Mesendoderm (in vitro differentiated cells): ENCODE results near the gene CCL19.

Experiments used
- DNase-seq: peaks from one replicate; pipeline ENCODE4 v3.0.0; 2013
- H2AK5ac ChIP-seq: 2 replicates; pipeline ENCODE4 v1.6.1; 2013; ENCODE audit warnings: low read length, inconsistent platforms
- H2BK120ac ChIP-seq: 2 replicates; pipeline ENCODE4 v1.6.1; 2013; ENCODE audit warnings: low read depth, mild to moderate bottlenecking, low read length, moderate library complexity, mixed read lengths
- H2BK15ac ChIP-seq: replicated peaks from 2 replicates; pipeline ENCODE4 v1.6.1; 2013; ENCODE audit warnings: low read depth, mild to moderate bottlenecking, moderate library complexity
- H2BK5ac ChIP-seq: 2 replicates; pipeline ENCODE4 v1.6.1; 2013; ENCODE audit warnings: low read length, inconsistent platforms
- H3K18ac ChIP-seq: 2 replicates; pipeline ENCODE4 v1.6.1; 2013; ENCODE audit warnings: mild to moderate bottlenecking, low read length, mixed read lengths
- H3K23ac ChIP-seq: one replicate; pipeline ENCODE4 v1.6.1; 2013; ENCODE audit warnings: low read length
- H3K27ac ChIP-seq: 2 replicates; pipeline ENCODE4 v1.5.1; 2013; ENCODE audit warnings: low read depth, mild to moderate bottlenecking, inconsistent platforms, low read length, moderate library complexity
- H3K27me3 ChIP-seq: 2 replicates; pipeline ENCODE4 v1.6.1; 2013; ENCODE audit warnings: low read length, control low read depth, mild to moderate bottlenecking, inconsistent platforms; ENCODE audit not compliant: insufficient read depth, poor library complexity
- H3K36me3 ChIP-seq: 2 replicates; pipeline ENCODE4 v1.6.1; 2013; ENCODE audit warnings: low read length, inconsistent platforms; ENCODE audit not compliant: control insufficient read depth, insufficient read depth
- H3K4ac ChIP-seq: one replicate; pipeline ENCODE4 v1.6.1; 2013; ENCODE audit warnings: low read depth, mild to moderate bottlenecking, low read length, moderate library complexity
- H3K4me1 ChIP-seq: 2 replicates; pipeline ENCODE4 v1.6.1; 2013; ENCODE audit warnings: low read depth, low read length, inconsistent platforms; ENCODE audit not compliant: control insufficient read depth
- H3K4me2 ChIP-seq: 2 replicates; pipeline ENCODE4 v1.6.1; 2013; ENCODE audit warnings: low read length
- H3K4me3 ChIP-seq: 2 replicates; pipeline ENCODE4 v1.5.1; 2013; ENCODE audit warnings: mild to moderate bottlenecking, low read length
- H3K56ac ChIP-seq: one replicate; pipeline ENCODE4 v1.6.1; 2013; ENCODE audit warnings: low read length
- H3K79me1 ChIP-seq: 2 replicates; pipeline ENCODE4 v1.6.1; 2013; ENCODE audit warnings: low read length, inconsistent platforms
- H3K79me2 ChIP-seq: 2 replicates; pipeline ENCODE4 v1.6.1; 2013; ENCODE audit warnings: mild to moderate bottlenecking, low read length; ENCODE audit not compliant: control insufficient read depth, insufficient read depth
- H3K9ac ChIP-seq: 2 replicates; pipeline ENCODE4 v1.6.1; 2013; ENCODE audit warnings: low read length, inconsistent platforms
- H4K5ac ChIP-seq: one replicate; pipeline ENCODE4 v1.6.1; 2013; ENCODE audit warnings: low read length
- H4K8ac ChIP-seq: one replicate; pipeline ENCODE4 v1.6.1; 2013; ENCODE audit warnings: low read depth, mild to moderate bottlenecking, control low read depth, low read length, moderate library complexity
- WGBS: extraction: QIAGEN DNeasy Blood & Tissue Kit; methylation state at CpG from one replicate; pipeline ENCODE4 v1.1.7; 2013; ENCODE audit warnings: low lambda C conversion rate, missing lambda C conversion rate; ENCODE audit not compliant: insufficient coverage; ENCODE audit errors: extremely low coverage; 5-methylcytosine and 5-hydroxymethylcytosine counted together

Gene CCL19

GRCh38 chr9:34651876-34652601 lies 39.0 kb downstream of the CCL19 start, which contains the start of gene IL11RA:
Gene IL11RA (plus strand): TSS chr9:34652185. CDS start chr9:34655218, 3,033 bp downstream.
- peak within 1 kb of the TSS; percentile 79 for H3K4me2 ChIP-seq
- WGBS: no CpG with 5 or more reads among the region's 24 CpGs
- no peak within 1 kb of the TSS for H2BK15ac ChIP-seq
- H3K23ac ChIP-seq: peak within 1 kb of the TSS; percentile 67
- peak within 1 kb of the TSS; percentile 20 for H3K18ac ChIP-seq
- H3K36me3 ChIP-seq: no peaks in the 10 kb centered on the region
- no peak within 1 kb of the TSS for H4K8ac ChIP-seq
- H3K56ac ChIP-seq: peak within 1 kb of the TSS; percentile 96
- peaks cover 33% of the 10 kb centered on the region for H3K4me1 ChIP-seq
- DNase-seq: peak; percentile 98
- H2AK5ac ChIP-seq: peak within 1 kb of the TSS; percentile 68
- no peaks in the 10 kb centered on the region for H3K27me3 ChIP-seq
- H3K9ac ChIP-seq: peak within 1 kb of the TSS; percentile 93
- no peak within 1 kb of the TSS for H2BK120ac ChIP-seq
- H2BK5ac ChIP-seq: peak within 1 kb of the TSS; percentile 88
- peaks cover 5% of the 10 kb centered on the region for H3K79me2 ChIP-seq
- H3K79me1 ChIP-seq: peaks cover 14% of the 10 kb centered on the region
- peak within 1 kb of the TSS; percentile 51 for H3K4me3 ChIP-seq
- H4K5ac ChIP-seq: no peak within 1 kb of the TSS
- no peak within 1 kb of the TSS for H3K27ac ChIP-seq
- no peak within 1 kb of the TSS for H3K4ac ChIP-seq

GRCh38 chr9:34651321-34651720 lies 39.8 kb downstream of the CCL19 start:
- no peak for DNase-seq
- no peak overlapping the region for H2BK15ac ChIP-seq
- peak overlapping the region; percentile 76 for H3K4me2 ChIP-seq
- no peak overlapping the region for H4K8ac ChIP-seq
- H3K9ac ChIP-seq: peak overlapping the region; percentile 93
- H2AK5ac ChIP-seq: no peak overlapping the region
- H3K18ac ChIP-seq: peak overlapping the region; percentile 20
- H3K4me1 ChIP-seq: peaks cover 33% of the 10 kb centered on the region
- WGBS: no CpG with 5 or more reads among the region's 4 CpGs
- peaks cover 14% of the 10 kb centered on the region for H3K79me1 ChIP-seq
- H3K36me3 ChIP-seq: no peaks in the 10 kb centered on the region
- peak overlapping the region; percentile 51 for H3K4me3 ChIP-seq
- no peak overlapping the region for H3K4ac ChIP-seq
- peaks cover 5% of the 10 kb centered on the region for H3K79me2 ChIP-seq
- H3K27me3 ChIP-seq: no peaks in the 10 kb centered on the region
- no peak overlapping the region for H2BK5ac ChIP-seq
- no peak overlapping the region for H2BK120ac ChIP-seq
- no peak overlapping the region for H4K5ac ChIP-seq
- H3K23ac ChIP-seq: no peak overlapping the region
- peak overlapping the region; percentile 96 for H3K56ac ChIP-seq
- H3K27ac ChIP-seq: no peak overlapping the region

- no CpG with 5 or more reads among the region's 5 CpGs for WGBS
- H2BK15ac ChIP-seq: no peak overlapping the region
- H3K9ac ChIP-seq: no peak overlapping the region
- peaks cover 5% of the 10 kb centered on the region for H3K79me2 ChIP-seq
- H3K4me3 ChIP-seq: no peak overlapping the region
- no peak overlapping the region for H4K8ac ChIP-seq
- H3K27me3 ChIP-seq: no peaks in the 10 kb centered on the region
- no peak overlapping the region for H2AK5ac ChIP-seq
- no peak overlapping the region for H3K23ac ChIP-seq
- no peak overlapping the region for H2BK120ac ChIP-seq
- no peak overlapping the region for H4K5ac ChIP-seq
- H3K36me3 ChIP-seq: no peaks in the 10 kb centered on the region
- no peak overlapping the region for H2BK5ac ChIP-seq
- H3K4me2 ChIP-seq: no peak overlapping the region
- no peak for DNase-seq
- peaks cover 14% of the 10 kb centered on the region for H3K79me1 ChIP-seq
- H3K27ac ChIP-seq: no peak overlapping the region
- H3K56ac ChIP-seq: no peak overlapping the region
- H3K4me1 ChIP-seq: peaks cover 34% of the 10 kb centered on the region
- no peak overlapping the region for H3K18ac ChIP-seq
- H3K4ac ChIP-seq: no peak overlapping the region
These were observed 40.3 kb downstream of the CCL19 start for GRCh38 chr9:34650816-34651215.

GRCh38 chr9:34648673-34649072 lies 42.4 kb downstream of the CCL19 start:
- Histone ChIP-seq H3K79me1 (peaks cover 14% of the 10 kb centered on the region), H3K36me3 (no peaks in the 10 kb centered on the region), H3K4ac (no peak overlapping the region), H4K5ac (no peak overlapping the region), H3K4me1 (peaks cover 24% of the 10 kb centered on the region), H3K4me2 (no peak overlapping the region), H3K56ac (no peak overlapping the region), H3K9ac (no peak overlapping the region), H2BK15ac (no peak overlapping the region), H2AK5ac (no peak overlapping the region), H3K27me3 (no peaks in the 10 kb centered on the region), H3K27ac (no peak overlapping the region), H2BK5ac (no peak overlapping the region), H3K18ac (no peak overlapping the region), H2BK120ac (no peak overlapping the region), H3K79me2 (peaks cover 5% of the 10 kb centered on the region), H3K4me3 (no peak overlapping the region), H4K8ac (no peak overlapping the region), H3K23ac (no peak overlapping the region)
- no peak for DNase-seq
- no CpG with 5 or more reads among the region's 8 CpGs for WGBS

- no peak overlapping the region for H2BK15ac ChIP-seq
- no peak overlapping the region for H3K23ac ChIP-seq
- H3K79me1 ChIP-seq: peaks cover 14% of the 10 kb centered on the region
- no peak overlapping the region for H4K8ac ChIP-seq
- DNase-seq: no peak
- peak overlapping the region; percentile 95 for H3K56ac ChIP-seq
- H3K36me3 ChIP-seq: no peaks in the 10 kb centered on the region
- H3K18ac ChIP-seq: no peak overlapping the region
- H3K4me3 ChIP-seq: no peak overlapping the region
- WGBS: no CpG with 5 or more reads among the region's 10 CpGs
- H2BK5ac ChIP-seq: no peak overlapping the region
- H3K4me2 ChIP-seq: peak overlapping the region; percentile 77
- peaks cover 5% of the 10 kb centered on the region for H3K79me2 ChIP-seq
- H2AK5ac ChIP-seq: no peak overlapping the region
- H3K27ac ChIP-seq: no peak overlapping the region
- H3K27me3 ChIP-seq: no peaks in the 10 kb centered on the region
- H4K5ac ChIP-seq: no peak overlapping the region
- peak overlapping the region; percentile 92 for H3K9ac ChIP-seq
- no peak overlapping the region for H3K4ac ChIP-seq
- peaks cover 17% of the 10 kb centered on the region for H3K4me1 ChIP-seq
- no peak overlapping the region for H2BK120ac ChIP-seq
These were observed 43.4 kb downstream of the CCL19 start for GRCh38 chr9:34647651-34648050.

GRCh38 chr9:34647084-34647403 lies 44.0 kb downstream of the CCL19 start:
- H3K56ac ChIP-seq: peak overlapping the region; percentile 95
- H3K79me2 ChIP-seq: peaks cover 5% of the 10 kb centered on the region
- no peak overlapping the region for H3K18ac ChIP-seq
- H3K4me1 ChIP-seq: peaks cover 13% of the 10 kb centered on the region
- peak overlapping the region; percentile 92 for H3K9ac ChIP-seq
- no peak overlapping the region for H2AK5ac ChIP-seq
- H3K23ac ChIP-seq: no peak overlapping the region
- H3K4ac ChIP-seq: no peak overlapping the region
- no peak overlapping the region for H4K5ac ChIP-seq
- DNase-seq: no peak
- no peaks in the 10 kb centered on the region for H3K27me3 ChIP-seq
- H2BK120ac ChIP-seq: no peak overlapping the region
- H3K4me3 ChIP-seq: peak overlapping the region; percentile 72
- H3K27ac ChIP-seq: peak overlapping the region; percentile 40
- no peak overlapping the region for H2BK15ac ChIP-seq
- WGBS: no CpG with 5 or more reads among the region's 8 CpGs
- H2BK5ac ChIP-seq: no peak overlapping the region
- H3K36me3 ChIP-seq: no peaks in the 10 kb centered on the region
- H3K79me1 ChIP-seq: peaks cover 14% of the 10 kb centered on the region
- H3K4me2 ChIP-seq: peak overlapping the region; percentile 77
- H4K8ac ChIP-seq: no peak overlapping the region
